GM18951 (cell line): ENCODE data around the gene PARVA.
"Not testable (repeated sequence)": the region's sequence is repeated elsewhere in the genome, so short reads cannot be mapped to it uniquely, and the experiment has no call there.

ENCODE experiments used
- POLR2A ChIP-seq: IDR thresholded peaks from 4 replicates; pipeline ENCODE4 v1.6.1; 2011; ENCODE audit warnings: mild to moderate bottlenecking; ENCODE audit not compliant: insufficient read length, insufficient read depth; ENCODE audit errors: extremely low read depth
- in situ Hi-C: fragments of 300-500 bp; cut with MboI; formaldehyde crosslinking; loops from one replicate; pipeline ENCODE4 v1.12.0; 2022; ENCODE audit warnings: low sequenced_read_pairs, mixed read lengths, inconsistent platforms; ENCODE audit not compliant: unreplicated experiment

Gene PARVA

GRCh38 chr11:12359761-12360160 is 17.6 kb upstream of the PARVA start:
- in situ Hi-C loops = no loop called here

GRCh38 chr11:12361682-12362081 is 15.7 kb upstream of the PARVA start:
- no peak for TF ChIP-seq POLR2A
- in situ Hi-C loops = no loop called here

More at GRCh38 chr11:12359761-12360160, 17.6 kb upstream of the PARVA start:
- no peak for TF ChIP-seq POLR2A

- in situ Hi-C loops = no loop called here
- no peak for TF ChIP-seq POLR2A
These were observed 14.5 kb upstream of the PARVA start for GRCh38 chr11:12362857-12363256.

- in situ Hi-C loops = no loop called here
- no peak for TF ChIP-seq POLR2A
These were observed 14.0 kb upstream of the PARVA start for GRCh38 chr11:12363373-12363772.

- in situ Hi-C loops = not testable (repeated sequence)
These were observed 11.3 kb upstream of the PARVA start for GRCh38 chr11:12365965-12366575.

GRCh38 chr11:12367057-12367456 is 10.3 kb upstream of the PARVA start:
- in situ Hi-C loops = not testable (repeated sequence)

GRCh38 chr11:12372111-12372510 is 5.3 kb upstream of the PARVA start:
- in situ Hi-C loops = no loop called here
- TF ChIP-seq POLR2A = no peak

- in situ Hi-C loops = no loop called here
- TF ChIP-seq POLR2A = no peak
These were observed 1.7 kb upstream of the PARVA start for GRCh38 chr11:12375720-12376119.

GRCh38 chr11:12376259-12377081 is 901 bp upstream of the PARVA start:
- no peak for TF ChIP-seq POLR2A
- in situ Hi-C loops = no loop called here

GRCh38 chr11:12377824-12378593 is 638 bp downstream of the PARVA start:
- TF ChIP-seq POLR2A = no peak
- in situ Hi-C loops = no loop called here

GRCh38 chr11:12380565-12381325 is 3.4 kb downstream of the PARVA start:
- in situ Hi-C loops = no loop called here
- no peak for TF ChIP-seq POLR2A

- in situ Hi-C loops = no loop called here
- TF ChIP-seq POLR2A = no peak
These were observed 4.5 kb downstream of the PARVA start for GRCh38 chr11:12381875-12382274.

- TF ChIP-seq POLR2A = no peak
- in situ Hi-C loops = no loop called here
These were observed 5.1 kb downstream of the PARVA start for GRCh38 chr11:12382451-12382850.

GRCh38 chr11:12386309-12386708 is 8.9 kb downstream of the PARVA start:
- TF ChIP-seq POLR2A = no peak
- in situ Hi-C loops = no loop called here
